Immature natural killer cell (primary cell): Measurements from ENCODE around the gene CLK1. TPM values are rescaled to one million over a fixed set of nuclear protein-coding genes. Genes with fewer than 3 reads are reported as not detected.

ENCODE experiments used
- DNase-seq, 3 donors: peaks; one replicate each; pipeline ENCODE4 v3.0.0; 2022; ENCODE audit warnings: mixed read lengths in 1 of 3
- H3K27ac Mint-ChIP-seq, 6 donors: one replicate each; pipeline ENCODE4 v1.8.0; 2020; ENCODE audit warnings: mixed read lengths in 6 of 6, mild to moderate bottlenecking in 5 of 6, inconsistent platforms in 4 of 6, moderate library complexity in 3 of 6
- H3K27me3 Mint-ChIP-seq, 3 donors: one replicate each; pipeline ENCODE4 v1.8.0; 2020 to 2021; ENCODE audit warnings: low read depth in 3 of 3, mild to moderate bottlenecking in 3 of 3, mixed read lengths in 3 of 3, moderate library complexity in 3 of 3, inconsistent platforms in 1 of 3
- H3K36me3 Mint-ChIP-seq, 3 donors: one replicate each; pipeline ENCODE4 v1.8.0; 2020; ENCODE audit warnings: mixed read lengths in 3 of 3, inconsistent platforms in 2 of 3, mild to moderate bottlenecking in 2 of 3
- H3K4me1 Mint-ChIP-seq, 2 donors: one replicate each; pipeline ENCODE4 v1.8.0; 2020; ENCODE audit warnings: inconsistent platforms in 2 of 2, mild to moderate bottlenecking in 2 of 2, mixed read lengths in 2 of 2, moderate library complexity in 1 of 2
- H3K4me3 Mint-ChIP-seq, 5 donors: one replicate each; pipeline ENCODE4 v1.8.0; 2020; ENCODE audit warnings: mild to moderate bottlenecking in 5 of 5, mixed read lengths in 5 of 5, inconsistent platforms in 3 of 5, moderate library complexity in 3 of 5
- H3K9me3 Mint-ChIP-seq, 6 donors: one replicate each; pipeline ENCODE4 v1.8.0; 2020; ENCODE audit warnings: mild to moderate bottlenecking in 6 of 6, mixed read lengths in 6 of 6, inconsistent platforms in 4 of 6, moderate library complexity in 3 of 6
- polyA plus RNA-seq, 3 donors: library from polyadenylated mRNA; unstranded; fragments of 300-500 nt; fragmentation: Illumina TruSeq; gene quantifications; one replicate each; pipeline ENCODE4 v1.2.3, GENCODE V29; 2021

CLK1 gene
- polyA plus RNA-seq, 3 donors from 2014 or later: 26.2 to 48.7 (median 47.9) TPM

DNA sequence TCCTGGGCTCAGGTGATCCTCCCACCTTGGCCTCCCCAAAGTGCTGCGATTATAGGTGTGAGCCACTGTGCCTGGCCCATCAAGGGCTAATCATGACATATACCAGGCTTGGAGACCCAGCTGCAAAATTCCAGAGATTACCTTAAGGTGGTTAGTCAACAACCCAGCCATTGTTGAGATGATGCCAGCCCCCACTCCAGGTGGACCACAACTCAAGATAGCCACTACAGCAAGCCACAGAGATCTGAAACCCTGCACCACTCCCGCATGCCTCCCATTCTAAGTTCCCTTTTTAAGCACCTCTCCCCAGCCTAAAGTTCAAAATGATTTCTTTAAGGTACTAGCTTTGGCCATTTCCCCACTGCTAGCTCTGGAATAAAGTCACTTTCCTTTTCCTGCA, 4.6 kb upstream of the CLK1 start:
- peak overlapping the region in 1 of 5 donors; percentile 28 for H3K4me3 Mint-ChIP-seq
- peaks cover 0 to under 1% (median 0%) of the 10 kb centered on the region in 6 donors for H3K9me3 Mint-ChIP-seq
- peaks cover 8 to 14% (median 9%) of the 10 kb centered on the region in 3 donors for H3K27me3 Mint-ChIP-seq
- H3K4me1 Mint-ChIP-seq: peaks cover 13 to 20% of the 10 kb centered on the region in 2 donors
- H3K36me3 Mint-ChIP-seq: peaks cover under 1 to 15% (median 1%) of the 10 kb centered on the region in 3 donors
- peak overlapping the region in 5 of 6 donors; percentile 55 to 93 (median 82) for H3K27ac Mint-ChIP-seq
- DNase-seq: no peak

DNA sequence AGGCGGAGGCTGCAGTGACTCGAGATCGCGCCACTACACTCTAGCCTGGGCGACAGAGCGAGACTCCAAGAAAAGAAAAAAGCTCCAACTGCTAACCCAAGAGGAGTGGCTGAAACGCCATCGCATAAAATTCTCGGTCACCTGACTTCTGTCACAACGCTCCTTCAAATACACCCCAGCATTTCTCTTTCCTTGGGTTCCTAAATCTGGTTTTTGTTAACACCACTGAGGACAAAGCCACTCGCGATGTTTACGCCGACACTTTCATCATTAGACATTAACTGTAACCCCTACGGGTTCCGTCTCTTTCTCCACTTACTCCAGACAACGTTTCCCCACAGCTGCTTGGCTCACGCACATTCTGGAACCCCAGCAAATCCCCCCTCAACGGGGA, 679 bp downstream of the CLK1 start:
- peaks cover 45 to 59% of the 10 kb centered on the region in 2 donors for H3K4me1 Mint-ChIP-seq

DNA sequence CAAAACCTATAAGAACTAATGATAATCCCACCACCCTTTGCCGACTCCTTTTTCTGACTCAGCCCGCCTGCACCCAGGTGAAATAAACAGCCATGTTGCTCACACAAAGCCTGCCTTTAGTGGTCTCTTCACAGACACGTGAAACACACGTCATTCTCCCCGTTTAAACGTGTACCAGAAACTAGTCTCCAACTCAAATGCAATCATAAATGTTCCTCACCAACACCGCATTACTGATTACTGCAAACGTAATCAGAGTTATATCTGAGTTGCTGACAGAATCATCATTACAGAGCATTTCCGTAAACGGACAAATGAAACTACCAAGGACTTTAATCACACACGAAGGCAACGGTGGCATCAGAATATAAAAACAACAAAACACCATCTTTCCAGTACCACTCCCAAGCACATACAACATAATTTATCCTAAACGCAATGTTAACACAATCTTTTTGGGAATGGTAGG, 1.9 kb downstream of the CLK1 start:
- Mint-ChIP-seq H3K27ac (peak overlapping the region; percentile 95 to 100 (median 99)), H3K4me3 (peak overlapping the region; percentile 90 to 99 (median 98)), H3K4me1 (peaks cover 55 to 67% of the 10 kb centered on the region in 2 donors), H3K36me3 (peaks cover 29 to 46% (median 38%) of the 10 kb centered on the region in 3 donors), H3K9me3 (peaks cover 0 to 3% (median 0%) of the 10 kb centered on the region in 6 donors), H3K27me3 (peaks cover 26 to 54% (median 46%) of the 10 kb centered on the region in 3 donors)
- peak; percentile 72 to 78 (median 78) for DNase-seq

More for the DNA sequence above, 679 bp downstream of the CLK1 start:
- H3K4me3 Mint-ChIP-seq: peak overlapping the region; percentile 90 to 99 (median 98)
- H3K27me3 Mint-ChIP-seq: peaks cover 26 to 46% (median 39%) of the 10 kb centered on the region in 3 donors
- peak overlapping the region; percentile 95 to 100 (median 99) for H3K27ac Mint-ChIP-seq
- H3K36me3 Mint-ChIP-seq: peaks cover 18 to 33% (median 27%) of the 10 kb centered on the region in 3 donors
- H3K9me3 Mint-ChIP-seq: peaks cover 0 to 3% (median 0%) of the 10 kb centered on the region in 6 donors
- no peak for DNase-seq

DNA sequence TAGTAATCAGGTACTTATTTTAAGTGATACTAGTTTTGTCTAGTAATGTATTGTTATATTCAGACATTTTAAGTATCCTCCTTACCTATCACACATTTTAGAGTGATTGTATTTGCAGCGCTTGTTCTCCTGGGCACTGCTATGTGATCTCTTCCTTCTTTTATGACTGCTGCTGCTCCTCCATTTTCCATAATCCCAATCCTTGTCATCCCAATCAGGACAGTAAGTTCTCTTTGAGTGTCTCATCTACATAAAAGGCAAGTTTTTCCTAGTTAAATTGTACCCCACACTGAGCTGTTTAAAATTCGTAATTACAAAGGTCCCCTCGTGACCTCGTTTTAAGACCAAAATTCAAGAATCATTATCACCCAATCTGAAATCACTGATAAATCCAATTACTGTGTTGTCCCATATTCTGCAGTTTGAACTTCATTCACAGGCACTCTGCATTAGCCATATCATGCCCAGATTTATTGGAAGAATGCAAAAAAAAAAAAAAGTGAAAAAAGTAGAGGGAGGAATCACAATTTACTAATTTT, 2.8 kb downstream of the CLK1 start:
- peaks cover 35 to 54% (median 43%) of the 10 kb centered on the region in 3 donors for H3K36me3 Mint-ChIP-seq
- H3K4me3 Mint-ChIP-seq: peak overlapping the region; percentile 90 to 99 (median 98)
- H3K27me3 Mint-ChIP-seq: peaks cover 26 to 63% (median 53%) of the 10 kb centered on the region in 3 donors
- H3K27ac Mint-ChIP-seq: peak overlapping the region; percentile 95 to 100 (median 99)
- peak in 1 of 3 donors; percentile 11 for DNase-seq
- H3K9me3 Mint-ChIP-seq: peaks cover 0 to 3% (median 0%) of the 10 kb centered on the region in 6 donors
- peaks cover 62 to 76% of the 10 kb centered on the region in 2 donors for H3K4me1 Mint-ChIP-seq

DNA sequence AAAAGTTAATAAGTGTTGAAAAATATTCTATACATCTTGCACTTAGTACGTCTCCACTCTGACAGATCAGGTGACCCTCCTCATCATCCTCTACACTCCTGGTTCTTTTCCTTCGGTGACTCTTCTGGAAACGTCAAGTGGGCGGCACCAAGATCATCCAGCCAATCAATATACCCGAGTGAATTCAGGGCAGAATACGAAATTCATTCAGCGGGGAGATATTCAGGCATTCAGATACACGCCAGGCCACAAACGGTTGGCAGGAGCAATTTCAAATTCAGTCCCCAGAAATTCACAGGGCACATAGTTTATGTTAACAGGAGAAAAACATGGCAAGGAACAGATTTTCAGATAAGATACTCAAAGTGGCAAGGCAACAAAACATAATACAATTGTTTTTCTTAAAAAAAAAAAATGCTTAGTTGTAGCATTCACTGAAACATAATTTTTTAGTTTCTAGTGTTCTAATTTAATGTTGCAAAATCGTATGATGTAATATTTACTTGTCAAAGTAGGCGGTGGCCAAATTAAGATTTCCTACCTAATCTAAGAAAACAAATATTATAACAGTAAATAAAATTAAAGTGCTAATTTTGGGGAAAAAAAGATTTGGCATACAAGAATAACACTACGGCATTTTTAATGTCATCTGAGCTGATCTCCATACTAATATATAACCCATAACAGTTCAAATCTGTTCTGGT, 4.2 kb downstream of the CLK1 start:
- Mint-ChIP-seq H3K4me1 (peaks cover 67 to 81% of the 10 kb centered on the region in 2 donors), H3K4me3 (peak overlapping the region; percentile 90 to 99 (median 98)), H3K27ac (peak overlapping the region; percentile 87 to 99 (median 94)), H3K9me3 (peaks cover 0 to 3% (median 0%) of the 10 kb centered on the region in 6 donors), H3K36me3 (peaks cover 40 to 60% (median 48%) of the 10 kb centered on the region in 3 donors), H3K27me3 (peaks cover 26 to 70% (median 59%) of the 10 kb centered on the region in 3 donors)
- peak in 1 of 3 donors; percentile 26 for DNase-seq

DNA sequence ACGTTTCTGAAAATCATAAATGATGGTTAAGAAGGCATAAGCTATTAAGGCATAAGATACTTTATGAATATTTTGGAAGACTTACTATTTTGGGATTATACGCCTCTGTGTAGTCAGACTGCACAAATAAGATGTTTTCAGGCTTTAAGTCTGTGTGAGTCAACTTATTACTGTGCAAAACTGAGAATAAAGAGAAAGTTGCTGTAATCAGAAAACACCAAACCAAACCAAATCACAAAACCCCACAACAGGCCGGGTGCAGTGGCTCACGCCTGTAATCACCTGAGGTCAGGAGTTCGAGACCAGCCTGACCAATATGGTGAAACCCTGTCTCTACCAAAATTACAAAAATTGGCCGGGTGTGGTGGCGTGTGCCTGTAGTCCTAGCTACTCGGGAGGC, 7.7 kb downstream of the CLK1 start:
- Mint-ChIP-seq H3K27me3 (peaks cover 11 to 59% (median 48%) of the 10 kb centered on the region in 3 donors), H3K4me1 (peaks cover 58 to 76% of the 10 kb centered on the region in 2 donors), H3K9me3 (no peaks in the 10 kb centered on the region), H3K27ac (peak overlapping the region in 5 of 6 donors; percentile 69 to 99 (median 71)), H3K36me3 (peaks cover 50 to 78% (median 57%) of the 10 kb centered on the region in 3 donors), H3K4me3 (peak overlapping the region in 2 of 5 donors; percentile 4 to 9)
- DNase-seq: peak in 1 of 3 donors; percentile 6

DNA sequence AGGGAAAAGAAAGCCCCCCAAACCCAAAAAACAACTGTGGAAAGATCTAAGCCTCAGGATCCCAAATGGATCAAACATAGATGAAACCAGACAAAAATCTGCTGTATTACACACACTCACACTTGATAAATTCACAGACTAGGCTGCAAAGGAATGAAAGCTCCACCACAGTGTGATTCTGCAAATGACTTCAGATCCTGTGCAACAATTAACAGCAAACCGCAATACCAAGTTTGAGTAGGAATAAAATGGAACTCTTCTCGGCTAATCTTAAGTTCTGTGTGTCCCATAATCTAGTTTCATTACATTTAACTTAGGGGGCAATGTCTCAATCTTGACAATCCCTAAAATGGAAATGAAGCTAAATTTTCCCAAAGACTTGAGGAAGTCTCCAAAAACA, 11.9 kb downstream of the CLK1 start:
- peak in 1 of 3 donors; percentile 10 for DNase-seq
- Mint-ChIP-seq H3K27me3 (peaks cover 17 to 48% (median 38%) of the 10 kb centered on the region in 3 donors), H3K4me3 (peak overlapping the region in 1 of 5 donors; percentile 35), H3K27ac (peak overlapping the region; percentile 23 to 90 (median 69)), H3K9me3 (peaks cover 0 to 1% (median 0%) of the 10 kb centered on the region in 6 donors), H3K36me3 (peaks cover 37 to 57% (median 45%) of the 10 kb centered on the region in 3 donors), H3K4me1 (peaks cover 19 to 41% of the 10 kb centered on the region in 2 donors)

DNA sequence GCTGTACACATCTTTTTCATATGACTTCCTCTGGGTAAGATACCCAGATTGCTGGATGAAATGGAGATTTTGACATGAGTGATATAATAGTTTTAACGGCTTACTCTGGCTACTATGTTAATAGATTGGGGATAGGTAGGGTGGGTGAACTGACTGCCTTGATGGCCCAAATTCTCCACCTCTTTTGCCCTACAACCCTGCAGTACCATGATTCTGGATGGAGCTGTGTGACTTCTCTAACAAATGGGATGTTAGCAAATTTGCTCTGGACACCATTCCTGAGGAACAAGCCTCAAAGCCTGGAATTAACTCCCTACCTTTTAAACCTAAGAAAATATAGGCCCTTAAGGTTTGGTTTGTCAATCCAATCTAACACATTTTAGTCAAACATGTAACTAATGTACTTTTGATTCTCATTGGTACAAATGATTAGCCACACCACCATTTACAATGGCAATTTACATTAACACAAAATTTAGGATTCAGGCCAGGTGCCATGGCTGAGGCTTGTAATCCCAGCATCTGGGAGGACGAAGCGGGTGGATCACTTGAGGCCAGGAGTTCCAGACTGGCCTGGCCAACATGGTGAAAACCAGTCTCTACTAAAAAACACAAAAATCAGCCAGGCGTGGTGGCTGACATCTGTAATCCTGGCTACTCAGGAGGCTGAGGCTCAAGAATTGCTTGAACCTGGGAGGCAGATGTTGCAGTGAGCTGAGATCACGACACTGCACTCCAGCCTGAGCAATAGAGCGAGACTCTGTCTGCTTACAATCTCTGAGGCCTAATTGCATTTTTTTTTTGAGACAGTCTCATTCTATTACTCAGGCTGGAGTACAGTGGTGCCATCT, 12.8 kb downstream of the CLK1 start:
- H3K27me3 Mint-ChIP-seq: peaks cover 17 to 40% (median 29%) of the 10 kb centered on the region in 3 donors
- H3K4me1 Mint-ChIP-seq: peaks cover 12 to 31% of the 10 kb centered on the region in 2 donors
- peak overlapping the region; percentile 51 to 83 (median 74) for H3K27ac Mint-ChIP-seq
- H3K36me3 Mint-ChIP-seq: peaks cover 29 to 48% (median 39%) of the 10 kb centered on the region in 3 donors
- H3K4me3 Mint-ChIP-seq: peak overlapping the region in 2 of 5 donors; percentile 10 to 35
- peaks cover 0 to 1% (median 0%) of the 10 kb centered on the region in 6 donors for H3K9me3 Mint-ChIP-seq
- peak in 1 of 3 donors; percentile 22 for DNase-seq

DNA sequence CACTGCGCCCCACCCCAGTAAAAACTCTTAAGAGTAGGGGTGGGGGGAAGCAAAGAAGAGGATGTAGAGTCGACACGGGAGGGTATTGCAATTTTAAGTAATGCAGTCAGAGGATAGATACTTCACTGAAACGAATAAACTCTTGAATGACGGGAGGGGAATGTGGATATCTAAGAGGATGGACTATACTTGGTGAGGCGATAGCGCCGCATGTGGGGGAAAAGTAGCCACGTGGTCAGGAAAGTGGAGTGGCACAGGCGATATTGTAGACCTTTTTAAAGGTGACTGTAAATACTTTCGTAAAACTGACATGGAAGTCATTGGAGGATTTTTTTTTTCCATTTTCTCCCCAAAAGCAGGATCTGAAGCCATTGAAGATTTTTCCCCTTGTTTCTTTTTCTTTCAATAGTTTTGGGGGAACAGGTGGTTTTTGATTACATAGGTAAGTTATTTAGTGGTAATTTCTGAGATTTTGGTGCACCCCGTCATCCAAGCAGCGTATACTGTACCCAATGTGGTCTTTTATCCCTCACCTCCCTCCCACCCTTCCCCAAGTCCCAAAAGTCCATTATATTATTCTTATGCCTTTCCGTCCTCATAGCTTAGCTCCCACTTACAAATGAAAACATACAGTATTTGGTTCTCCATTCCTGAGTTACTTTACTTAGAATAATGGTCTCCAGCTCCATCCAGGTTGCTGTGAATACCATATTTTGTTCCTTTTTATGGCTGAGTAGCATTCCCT, 13.8 kb downstream of the CLK1 start:
- Mint-ChIP-seq H3K9me3 (peaks cover 0 to 1% (median 0%) of the 10 kb centered on the region in 6 donors), H3K4me3 (peak overlapping the region in 1 of 5 donors; percentile 35), H3K4me1 (peaks cover 7 to 26% of the 10 kb centered on the region in 2 donors), H3K36me3 (peaks cover 25 to 43% (median 35%) of the 10 kb centered on the region in 3 donors), H3K27ac (peak overlapping the region; percentile 51 to 82 (median 74)), H3K27me3 (peaks cover 18 to 36% (median 24%) of the 10 kb centered on the region in 3 donors)
- DNase-seq: peak in 1 of 3 donors; percentile 17

DNA sequence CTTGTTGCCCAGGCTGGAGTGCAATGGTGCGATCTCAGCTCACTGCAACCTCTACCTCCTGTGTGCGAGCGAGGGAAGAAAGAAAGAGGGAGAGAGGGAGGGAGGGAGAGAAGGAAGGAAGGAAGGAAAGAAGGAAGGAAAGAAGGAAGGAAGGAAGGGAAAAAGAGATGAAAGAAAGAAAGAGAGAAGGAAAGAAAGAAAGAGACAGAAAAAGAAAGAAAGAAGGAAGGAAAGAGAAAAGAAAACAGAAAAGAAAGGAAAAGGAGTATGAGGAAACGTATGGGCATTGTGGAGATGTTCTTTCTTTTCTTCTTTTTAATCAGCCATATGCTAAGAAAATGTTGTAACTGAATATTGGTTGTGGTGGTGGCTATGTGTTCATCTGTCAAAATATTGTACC, 16.5 kb downstream of the CLK1 start:
- Mint-ChIP-seq H3K4me3 (no peak overlapping the region), H3K36me3 (peaks cover 16 to 24% (median 23%) of the 10 kb centered on the region in 3 donors), H3K9me3 (peaks cover 0 to 1% (median 0%) of the 10 kb centered on the region in 6 donors), H3K27me3 (peaks cover 14 to 29% (median 16%) of the 10 kb centered on the region in 3 donors), H3K27ac (peak overlapping the region in 1 of 6 donors; percentile 53), H3K4me1 (peaks cover 5 to 15% of the 10 kb centered on the region in 2 donors)
- DNase-seq: no peak

DNA sequence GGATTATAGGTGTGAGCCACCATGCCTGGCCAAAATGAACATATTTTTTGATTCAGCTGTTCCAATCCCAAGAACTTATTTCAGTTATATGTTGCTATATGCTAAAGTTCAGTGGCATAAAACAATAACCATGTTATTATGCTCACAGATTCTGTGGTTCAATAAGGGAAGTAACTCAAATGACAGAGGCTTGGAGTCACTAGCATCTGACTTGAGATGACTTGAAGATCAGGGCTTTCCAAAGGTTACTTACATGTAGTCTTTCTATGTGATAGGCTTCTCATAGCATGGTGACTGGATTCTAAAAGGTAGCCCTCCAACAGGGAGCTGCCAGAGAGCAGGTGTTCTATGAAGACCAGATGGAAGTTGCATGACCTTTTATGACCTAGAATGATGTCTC, 17.2 kb downstream of the CLK1 start:
- Mint-ChIP-seq H3K27me3 (peaks cover 13 to 23% (median 14%) of the 10 kb centered on the region in 3 donors), H3K9me3 (peaks cover 0 to 1% (median 0%) of the 10 kb centered on the region in 6 donors), H3K36me3 (peaks cover 10 to 17% (median 17%) of the 10 kb centered on the region in 3 donors), H3K27ac (peak overlapping the region in 1 of 6 donors; percentile 53), H3K4me3 (no peak overlapping the region), H3K4me1 (peaks cover 0 to 9% of the 10 kb centered on the region in 2 donors)
- no peak for DNase-seq

DNA sequence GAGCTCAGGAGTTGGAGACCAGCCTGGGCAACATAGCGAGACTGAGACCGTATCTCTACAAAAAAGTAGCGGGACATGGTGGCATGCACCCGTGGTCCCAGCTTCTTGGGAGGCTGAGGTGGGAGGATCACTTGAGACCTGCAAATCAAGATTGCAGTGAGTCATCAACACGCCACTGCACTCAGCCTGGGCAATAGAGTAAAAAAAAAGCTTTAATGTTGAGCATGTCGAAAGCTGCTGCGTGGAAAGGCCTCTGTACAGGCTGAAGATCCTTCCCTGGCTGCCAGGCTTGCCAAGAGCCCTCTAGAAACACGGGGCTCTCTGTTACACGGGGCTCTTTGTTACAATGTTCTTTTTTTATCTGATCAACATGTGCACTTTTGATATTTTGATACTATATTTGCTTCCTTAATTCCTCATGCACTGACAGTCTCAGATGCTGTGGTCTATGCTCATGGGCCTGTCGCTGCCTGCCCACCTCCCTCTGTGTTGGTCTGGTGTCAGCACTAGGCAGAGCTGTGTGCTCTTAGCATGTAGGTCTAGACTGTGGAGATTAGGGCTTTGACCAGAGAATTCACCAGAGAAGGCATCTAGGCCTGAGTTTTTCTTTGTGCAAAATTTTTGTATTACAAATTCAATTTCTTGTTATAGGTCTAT, 18.7 kb downstream of the CLK1 start:
- Mint-ChIP-seq H3K27ac (no peak overlapping the region), H3K27me3 (peaks cover 7 to 13% (median 10%) of the 10 kb centered on the region in 3 donors), H3K4me1 (no peaks in the 10 kb centered on the region)

More for the DNA sequence above, 18.7 kb downstream of the CLK1 start:
- H3K9me3 Mint-ChIP-seq: peaks cover 0 to 1% (median 0%) of the 10 kb centered on the region in 6 donors
- no peak for DNase-seq
- H3K4me3 Mint-ChIP-seq: no peak overlapping the region
- H3K36me3 Mint-ChIP-seq: peaks cover under 1 to 6% (median 5%) of the 10 kb centered on the region in 3 donors
